Natural killer cell (primary cell): ENCODE data around the gene SAMD14. TPM values are rescaled to one million over a fixed set of nuclear protein-coding genes. Genes with fewer than 3 reads are reported as not detected.

Source experiments
- ATAC-seq, 3 donors: fragments of 150-1000 bp in 2 of 3; fragments of 200-7000 bp in 1 of 3; cut with Tn5 transposase; 1 replicate in 1 of 3; 2 replicates in 2 of 3; pipeline ENCODE4 v1.10.0; 2021; ENCODE audit warnings: mild to moderate bottlenecking in 2 of 3, moderate library complexity in 2 of 3
- DNase-seq, 2 donors: peaks; one replicate each; pipeline versions ENCODE4 v3.0.0 to v3.0.0-alpha.2; 2013 to 2021; ENCODE audit warnings: mixed read lengths in 1 of 2
- H3K27ac ChIP-seq: one replicate; pipeline ENCODE4 v1.5.1; 2013; ENCODE audit warnings: mild to moderate bottlenecking, low read length
- H3K27me3 ChIP-seq: one replicate; pipeline ENCODE4 v1.6.1; 2013; ENCODE audit warnings: low read length; ENCODE audit not compliant: control insufficient read depth, insufficient read depth
- H3K36me3 ChIP-seq: one replicate; pipeline ENCODE4 v1.6.1; 2013; ENCODE audit warnings: low read length; ENCODE audit not compliant: control insufficient read depth, insufficient read depth
- H3K4me1 ChIP-seq: one replicate; pipeline ENCODE4 v1.6.1; 2013; ENCODE audit warnings: low read length; ENCODE audit not compliant: control insufficient read depth, insufficient read depth
- H3K4me3 ChIP-seq: one replicate; pipeline ENCODE4 v1.5.1; 2013; ENCODE audit warnings: low read length
- H3K9me3 ChIP-seq: one replicate; pipeline ENCODE4 v1.6.1; 2013; ENCODE audit warnings: low read length; ENCODE audit not compliant: control insufficient read depth, insufficient read depth
- H3K27ac Mint-ChIP-seq, 2 donors: one replicate each; pipeline ENCODE4 v1.8.0; 2022; ENCODE audit warnings: mild to moderate bottlenecking in 2 of 2, mixed read lengths in 2 of 2, moderate library complexity in 1 of 2
- H3K27me3 Mint-ChIP-seq, 2 donors: one replicate each; pipeline ENCODE4 v1.8.0; 2022; ENCODE audit warnings: low read depth in 2 of 2, mixed read lengths in 2 of 2
- H3K36me3 Mint-ChIP-seq: one replicate; pipeline ENCODE4 v1.8.0; 2022; ENCODE audit warnings: mixed read lengths
- H3K4me1 Mint-ChIP-seq, 2 donors: one replicate each; pipeline ENCODE4 v1.8.0; 2022; ENCODE audit warnings: mixed read lengths in 2 of 2
- H3K4me3 Mint-ChIP-seq: one replicate; pipeline ENCODE4 v1.8.0; 2022; ENCODE audit warnings: mild to moderate bottlenecking, moderate library complexity, mixed read lengths
- H3K9me3 Mint-ChIP-seq, 2 donors: one replicate each; pipeline ENCODE4 v1.8.0; 2022; ENCODE audit warnings: mixed read lengths in 2 of 2
- WGBS: methylation state at CpG from one replicate; pipeline ENCODE4 v1.1.7; 2013; ENCODE audit warnings: missing lambda C conversion rate; ENCODE audit not compliant: insufficient coverage; 5-methylcytosine and 5-hydroxymethylcytosine counted together
- intact Hi-C: fragments of 100-400 bp; cut with micrococcal nuclease; formaldehyde crosslinking; loops from one replicate; pipeline ENCODE4 v1.14.2; 2022
- total RNA-seq, 4 donors: library from RNA; stranded (reverse); fragments of 120-200 nt in 1 of 4; gene quantifications; one replicate each; pipeline versions ENCODE4 v1.2.3 to v1.2.4, GENCODE V29; 2013 to 2022
- TF ChIP-seq, protein P1 (sequence below): fragments of 200-600 bp; IDR thresholded peaks from one replicate; pipeline ENCODE4 v1.8.0; 2022; ENCODE audit warnings: antibody characterized with exemption

SAMD14 gene
- total RNA-seq, 3 donors from 2014 or later (not counting 1 experiment from before 2014, with no cell fraction given): 1.1 to 2.1 (median 1.5) TPM

DNA sequence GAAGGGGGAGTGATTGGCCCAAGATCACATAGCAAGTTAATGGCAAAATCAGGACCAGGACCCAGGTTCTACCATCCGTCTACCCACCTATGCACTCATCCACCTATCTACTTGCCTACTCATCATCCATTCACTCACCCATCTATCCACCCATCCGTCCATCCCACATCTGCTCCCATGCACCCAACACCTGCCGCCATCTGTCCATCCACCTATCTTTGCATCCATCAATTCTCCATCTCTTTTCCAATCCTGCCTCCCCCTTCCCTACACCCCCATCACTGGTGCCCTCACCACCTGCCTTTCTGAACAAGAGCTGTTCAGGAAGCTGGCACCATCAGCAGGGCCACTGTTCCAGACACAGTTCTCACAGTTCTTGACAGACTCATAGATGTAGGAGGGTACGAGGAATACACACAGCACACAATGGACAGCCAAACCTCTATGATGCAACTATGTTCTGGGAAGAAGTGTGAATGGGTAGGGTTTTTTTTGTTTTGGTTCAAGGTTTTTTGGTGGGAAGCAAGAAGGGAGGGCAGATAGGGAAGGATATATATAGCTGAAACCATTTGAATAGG is 4.5 kb downstream of the SAMD14 start:
- TF ChIP-seq, protein P1, sequence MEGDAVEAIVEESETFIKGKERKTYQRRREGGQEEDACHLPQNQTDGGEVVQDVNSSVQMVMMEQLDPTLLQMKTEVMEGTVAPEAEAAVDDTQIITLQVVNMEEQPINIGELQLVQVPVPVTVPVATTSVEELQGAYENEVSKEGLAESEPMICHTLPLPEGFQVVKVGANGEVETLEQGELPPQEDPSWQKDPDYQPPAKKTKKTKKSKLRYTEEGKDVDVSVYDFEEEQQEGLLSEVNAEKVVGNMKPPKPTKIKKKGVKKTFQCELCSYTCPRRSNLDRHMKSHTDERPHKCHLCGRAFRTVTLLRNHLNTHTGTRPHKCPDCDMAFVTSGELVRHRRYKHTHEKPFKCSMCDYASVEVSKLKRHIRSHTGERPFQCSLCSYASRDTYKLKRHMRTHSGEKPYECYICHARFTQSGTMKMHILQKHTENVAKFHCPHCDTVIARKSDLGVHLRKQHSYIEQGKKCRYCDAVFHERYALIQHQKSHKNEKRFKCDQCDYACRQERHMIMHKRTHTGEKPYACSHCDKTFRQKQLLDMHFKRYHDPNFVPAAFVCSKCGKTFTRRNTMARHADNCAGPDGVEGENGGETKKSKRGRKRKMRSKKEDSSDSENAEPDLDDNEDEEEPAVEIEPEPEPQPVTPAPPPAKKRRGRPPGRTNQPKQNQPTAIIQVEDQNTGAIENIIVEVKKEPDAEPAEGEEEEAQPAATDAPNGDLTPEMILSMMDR: no peak
- intact Hi-C loops: loop anchor here (10.0 kb wide), 1 partner anchor 169 kb away; no protein-coding TSS in a partner anchor
- Mint-ChIP-seq H3K9me3 (no peaks in the 10 kb centered on the region), H3K27me3 (peaks cover 15 to 17% of the 10 kb centered on the region in 2 donors), H3K4me1 (peaks cover 15 to 20% of the 10 kb centered on the region in 2 donors), H3K4me3 (no peak overlapping the region), H3K27ac (no peak overlapping the region), H3K36me3 (no peaks in the 10 kb centered on the region)
- Histone ChIP-seq H3K4me1 (peaks cover 33% of the 10 kb centered on the region), H3K4me3 (no peak overlapping the region), H3K36me3 (no peaks in the 10 kb centered on the region), H3K27me3 (peaks cover 8% of the 10 kb centered on the region), H3K9me3 (no peaks in the 10 kb centered on the region), H3K27ac (no peak overlapping the region)
- ATAC-seq: no peak
- 95% methylated on average over 4 of the region's 4 CpGs for WGBS
- DNase-seq: no peak

DNA sequence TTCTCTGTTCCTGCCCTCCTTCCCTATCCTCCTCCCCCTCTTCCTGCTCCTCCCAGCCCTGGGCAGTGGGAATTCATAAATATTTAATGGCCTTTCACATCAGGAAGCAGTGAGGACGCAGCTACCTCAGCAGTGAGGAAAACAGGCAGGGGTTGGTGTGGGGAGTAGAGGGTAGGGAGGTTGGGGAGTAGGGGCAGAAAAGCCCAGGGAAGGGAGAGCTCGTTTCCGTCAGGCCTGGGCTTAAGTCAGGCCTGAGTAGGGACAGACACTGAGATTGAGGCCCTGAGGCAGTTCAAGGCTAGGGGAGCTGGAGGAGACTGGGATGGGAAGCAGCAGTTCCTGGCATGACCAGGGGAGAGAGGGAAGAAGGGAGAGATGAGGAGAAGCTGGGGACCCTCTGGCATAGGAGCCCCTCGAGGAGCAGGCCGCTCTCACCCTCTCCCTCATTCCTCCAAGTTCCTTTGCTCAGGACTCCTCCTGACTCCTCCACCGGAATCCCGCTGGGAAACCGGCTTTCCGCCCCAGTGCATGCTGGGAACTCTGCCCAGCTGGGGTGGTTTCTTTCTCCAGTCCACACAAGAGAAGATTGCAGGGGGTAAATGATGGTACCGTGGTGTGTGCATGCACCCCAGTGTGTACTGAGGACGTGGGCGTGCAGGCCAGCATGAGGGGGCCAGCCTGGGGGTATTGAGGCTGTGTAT is 6.2 kb downstream of the SAMD14 start:
- DNase-seq (no peak), ATAC-seq (no peak)
- Histone ChIP-seq H3K4me1 (peaks cover 19% of the 10 kb centered on the region), H3K27ac (no peak overlapping the region), H3K4me3 (no peak overlapping the region), H3K27me3 (peaks cover 5% of the 10 kb centered on the region), H3K9me3 (no peaks in the 10 kb centered on the region), H3K36me3 (no peaks in the 10 kb centered on the region)
- peaks cover 25 to 29% of the 10 kb centered on the region in 2 donors for H3K27me3 Mint-ChIP-seq
- H3K27ac Mint-ChIP-seq: no peak overlapping the region
- WGBS: 91% methylated on average over 12 of the region's 12 CpGs
- H3K4me1 Mint-ChIP-seq: peaks cover 12 to 13% of the 10 kb centered on the region in 2 donors
- H3K4me3 Mint-ChIP-seq: no peak overlapping the region
- H3K36me3 Mint-ChIP-seq: no peaks in the 10 kb centered on the region
- intact Hi-C loops: loop anchor here (10.0 kb wide), 1 partner anchor 171 kb away; no protein-coding TSS in a partner anchor
- no peaks in the 10 kb centered on the region for H3K9me3 Mint-ChIP-seq
- TF ChIP-seq, protein P1: no peak

DNA sequence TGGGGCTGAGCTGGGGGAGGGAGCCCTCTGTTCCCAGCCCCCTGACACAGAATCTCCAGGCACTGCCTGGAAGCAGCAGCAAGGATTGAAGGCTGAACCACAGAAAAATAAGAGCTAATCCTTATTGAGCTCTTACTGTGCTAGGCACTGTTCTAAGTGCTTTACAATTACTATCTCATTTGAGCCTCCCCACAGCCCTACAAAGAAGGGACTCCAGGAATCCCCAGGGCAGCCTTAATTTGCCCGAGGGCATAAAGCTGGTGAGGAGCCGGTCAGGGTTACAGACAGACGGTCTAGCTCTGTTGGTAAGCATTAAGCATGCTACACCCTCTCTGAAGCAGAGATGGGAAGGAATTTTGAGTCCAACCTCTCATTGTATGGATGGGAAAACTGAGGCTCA is 7.0 kb downstream of the SAMD14 start:
- TF ChIP-seq, protein P1: no peak
- DNase-seq: no peak
- no peak overlapping the region for H3K4me3 ChIP-seq
- H3K27me3 ChIP-seq: no peaks in the 10 kb centered on the region
- H3K9me3 ChIP-seq: no peaks in the 10 kb centered on the region
- H3K27ac ChIP-seq: no peak overlapping the region
- H3K36me3 Mint-ChIP-seq: no peaks in the 10 kb centered on the region
- 91% methylated on average over 3 of the region's 3 CpGs for WGBS
- no peaks in the 10 kb centered on the region for H3K9me3 Mint-ChIP-seq
- peaks cover 4 to 6% of the 10 kb centered on the region in 2 donors for H3K4me1 Mint-ChIP-seq
- H3K4me1 ChIP-seq: peaks cover 10% of the 10 kb centered on the region
- H3K36me3 ChIP-seq: no peaks in the 10 kb centered on the region
- intact Hi-C loops: loop anchor here (10.0 kb wide), 1 partner anchor 172 kb away; no protein-coding TSS in a partner anchor
- no peak overlapping the region for H3K4me3 Mint-ChIP-seq
- H3K27me3 Mint-ChIP-seq: peaks cover 29 to 30% of the 10 kb centered on the region in 2 donors
- no peak overlapping the region for H3K27ac Mint-ChIP-seq
- no peak for ATAC-seq
